ENCODE data around the gene LDHD. TPM values are rescaled to one million over a fixed set of nuclear protein-coding genes. Genes with fewer than 3 reads are reported as not detected.

LDHD gene
- total and polyA plus RNA-seq, 2 of the 13 experiments (the other 11 are each of a cell fraction or from before 2014, with no cell fraction given), result 9.1 to 9.8 TPM

DNA sequence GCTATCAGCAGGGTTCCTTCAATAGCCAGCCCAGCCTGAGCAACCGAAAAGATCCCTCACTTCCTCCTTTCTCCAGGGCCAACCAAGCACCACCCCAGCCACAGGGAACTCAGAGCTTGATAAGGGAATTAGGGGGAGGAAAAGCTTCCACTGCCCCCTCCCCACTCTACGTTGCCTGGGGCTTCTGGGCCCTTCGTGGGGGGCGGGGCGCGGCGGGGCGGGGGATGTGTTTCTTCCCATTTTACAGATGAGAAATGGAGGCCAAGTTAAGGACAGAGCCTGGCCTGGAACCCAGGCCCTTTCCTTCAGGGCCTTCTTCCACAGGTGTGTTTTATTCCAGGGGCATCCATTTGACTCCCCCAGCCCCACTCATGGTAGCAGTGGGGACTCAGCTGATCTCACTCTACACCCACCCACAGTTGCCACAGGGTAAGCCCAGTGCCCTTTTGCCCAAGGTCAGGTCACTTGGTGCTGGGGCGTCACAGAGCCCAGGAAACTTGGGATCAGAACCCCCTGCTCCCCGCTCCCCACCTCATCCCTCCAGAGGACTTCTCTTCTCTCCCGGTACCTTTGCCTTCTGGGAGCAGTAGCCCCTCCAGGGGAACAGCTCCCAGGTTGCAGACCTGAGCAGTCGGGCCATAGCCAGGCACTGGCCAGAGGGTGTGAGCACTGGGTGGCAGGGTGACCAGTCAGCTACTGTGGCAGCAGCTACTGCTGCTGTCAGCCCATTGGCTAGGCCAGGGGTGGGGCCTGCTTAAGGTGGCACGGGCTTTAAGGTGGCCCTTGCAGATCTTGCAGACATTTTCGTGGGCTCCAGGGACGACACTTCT lies at the start of gene LDHD (continued):
- TF ChIP-seq ASH2L (IDR thresholded peaks at IDR 0.05; ENCODE audit: insufficient read length, low read depth, low read length) (no peak), ZMYM3 (CRISPR knock-in tag; IDR thresholded peaks at IDR 0.05) (peak; percentile 96), ZFY (CRISPR knock-in tag; IDR thresholded peaks at IDR 0.05) (peak; percentile 68; the same call in 1 of the 2 replicates), ZBTB21 (CRISPR knock-in tag; IDR thresholded peaks at IDR 0.05) (no peak), SNAPC5 (CRISPR knock-in tag; IDR thresholded peaks at IDR 0.05; ENCODE audit: borderline replicate concordance) (no peak), MTF1 (CRISPR knock-in tag; IDR thresholded peaks at IDR 0.05) (no peak), ZBTB3 (CRISPR knock-in tag; IDR thresholded peaks at IDR 0.05; ENCODE audit: borderline replicate concordance, low read depth) (no peak), ZFP41 (CRISPR knock-in tag; IDR thresholded peaks at IDR 0.05; ENCODE audit: borderline replicate concordance) (no peak), BRCA1 (CRISPR knock-in tag; IDR thresholded peaks at IDR 0.05) (no peak), ZNF234 (CRISPR knock-in tag; conservative IDR thresholded peaks at IDR 0.05) (no peak), AFF4 (CRISPR knock-in tag; IDR thresholded peaks at IDR 0.05) (no peak), MXI1 (IDR thresholded peaks at IDR 0.05; ENCODE audit: borderline replicate concordance, low read depth, low read length) (peak; percentile 79; the same call in 1 of the 3 replicates), ZBTB7A (CRISPR knock-in tag; IDR thresholded peaks at IDR 0.05) (no peak), DNMT3B (CRISPR knock-in tag; conservative IDR thresholded peaks at IDR 0.05) (no peak)
- TF ChIP-seq, protein P1, sequence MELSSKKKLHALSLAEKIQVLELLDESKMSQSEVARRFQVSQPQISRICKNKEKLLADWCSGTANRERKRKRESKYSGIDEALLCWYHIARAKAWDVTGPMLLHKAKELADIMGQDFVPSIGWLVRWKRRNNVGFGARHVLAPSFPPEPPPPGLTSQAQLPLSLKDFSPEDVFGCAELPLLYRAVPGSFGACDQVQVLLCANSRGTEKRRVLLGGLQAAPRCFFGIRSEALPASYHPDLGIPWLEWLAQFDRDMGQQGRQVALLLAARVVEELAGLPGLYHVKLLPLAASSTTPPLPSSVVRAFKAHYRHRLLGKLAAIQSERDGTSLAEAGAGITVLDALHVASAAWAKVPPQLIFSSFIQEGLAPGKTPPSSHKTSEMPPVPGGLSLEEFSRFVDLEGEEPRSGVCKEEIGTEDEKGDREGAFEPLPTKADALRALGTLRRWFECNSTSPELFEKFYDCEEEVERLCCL (CRISPR knock-in tag; IDR thresholded peaks at IDR 0.05; ENCODE audit: borderline replicate concordance), result no peak
- TF ChIP-seq, protein P2, sequence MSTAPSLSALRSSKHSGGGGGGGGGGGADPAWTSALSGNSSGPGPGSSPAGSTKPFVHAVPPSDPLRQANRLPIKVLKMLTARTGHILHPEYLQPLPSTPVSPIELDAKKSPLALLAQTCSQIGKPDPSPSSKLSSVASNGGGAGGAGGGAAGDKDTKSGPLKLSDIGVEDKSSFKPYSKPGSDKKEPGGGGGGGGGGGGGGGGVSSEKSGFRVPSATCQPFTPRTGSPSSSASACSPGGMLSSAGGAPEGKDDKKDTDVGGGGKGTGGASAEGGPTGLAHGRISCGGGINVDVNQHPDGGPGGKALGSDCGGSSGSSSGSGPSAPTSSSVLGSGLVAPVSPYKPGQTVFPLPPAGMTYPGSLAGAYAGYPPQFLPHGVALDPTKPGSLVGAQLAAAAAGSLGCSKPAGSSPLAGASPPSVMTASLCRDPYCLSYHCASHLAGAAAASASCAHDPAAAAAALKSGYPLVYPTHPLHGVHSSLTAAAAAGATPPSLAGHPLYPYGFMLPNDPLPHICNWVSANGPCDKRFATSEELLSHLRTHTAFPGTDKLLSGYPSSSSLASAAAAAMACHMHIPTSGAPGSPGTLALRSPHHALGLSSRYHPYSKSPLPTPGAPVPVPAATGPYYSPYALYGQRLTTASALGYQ (CRISPR knock-in tag; IDR thresholded peaks at IDR 0.05), result no peak
- TF ChIP-seq, protein P3, sequence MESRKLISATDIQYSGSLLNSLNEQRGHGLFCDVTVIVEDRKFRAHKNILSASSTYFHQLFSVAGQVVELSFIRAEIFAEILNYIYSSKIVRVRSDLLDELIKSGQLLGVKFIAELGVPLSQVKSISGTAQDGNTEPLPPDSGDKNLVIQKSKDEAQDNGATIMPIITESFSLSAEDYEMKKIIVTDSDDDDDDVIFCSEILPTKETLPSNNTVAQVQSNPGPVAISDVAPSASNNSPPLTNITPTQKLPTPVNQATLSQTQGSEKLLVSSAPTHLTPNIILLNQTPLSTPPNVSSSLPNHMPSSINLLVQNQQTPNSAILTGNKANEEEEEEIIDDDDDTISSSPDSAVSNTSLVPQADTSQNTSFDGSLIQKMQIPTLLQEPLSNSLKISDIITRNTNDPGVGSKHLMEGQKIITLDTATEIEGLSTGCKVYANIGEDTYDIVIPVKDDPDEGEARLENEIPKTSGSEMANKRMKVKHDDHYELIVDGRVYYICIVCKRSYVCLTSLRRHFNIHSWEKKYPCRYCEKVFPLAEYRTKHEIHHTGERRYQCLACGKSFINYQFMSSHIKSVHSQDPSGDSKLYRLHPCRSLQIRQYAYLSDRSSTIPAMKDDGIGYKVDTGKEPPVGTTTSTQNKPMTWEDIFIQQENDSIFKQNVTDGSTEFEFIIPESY (CRISPR knock-in tag; IDR thresholded peaks at IDR 0.05), result peak; percentile 55; the same call in 1 of the 2 replicates
- TF ChIP-seq, protein P4, sequence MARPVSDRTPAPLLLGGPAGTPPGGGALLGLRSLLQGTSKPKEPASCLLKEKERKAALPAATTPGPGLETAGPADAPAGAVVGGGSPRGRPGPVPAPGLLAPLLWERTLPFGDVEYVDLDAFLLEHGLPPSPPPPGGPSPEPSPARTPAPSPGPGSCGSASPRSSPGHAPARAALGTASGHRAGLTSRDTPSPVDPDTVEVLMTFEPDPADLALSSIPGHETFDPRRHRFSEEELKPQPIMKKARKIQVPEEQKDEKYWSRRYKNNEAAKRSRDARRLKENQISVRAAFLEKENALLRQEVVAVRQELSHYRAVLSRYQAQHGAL (CRISPR knock-in tag; IDR thresholded peaks at IDR 0.05; ENCODE audit: not compliant biosample characterization), result no peak
